22Rv1 (cell line): ENCODE data around the gene KIZ.
A peak's percentile ranks its signal among the peaks of the same experiment; 100 is the strongest.

Experiments used
- H3K27ac ChIP-seq: fragments of 450-650 bp; 2 replicates; pipeline ENCODE4 v1.5.1; 2017
- ZFX ChIP-seq: fragments of 450-650 bp; IDR thresholded peaks from 2 replicates; pipeline ENCODE4 v1.6.1; 2017; ENCODE audit warnings: antibody characterized with exemption, borderline replicate concordance
- TF ChIP-seq, protein P1 (sequence below): fragments of 450-650 bp; IDR thresholded peaks from 2 replicates; pipeline ENCODE4 v1.5.1; 2017; ENCODE audit warnings: mild to moderate bottlenecking

KIZ gene

DNA sequence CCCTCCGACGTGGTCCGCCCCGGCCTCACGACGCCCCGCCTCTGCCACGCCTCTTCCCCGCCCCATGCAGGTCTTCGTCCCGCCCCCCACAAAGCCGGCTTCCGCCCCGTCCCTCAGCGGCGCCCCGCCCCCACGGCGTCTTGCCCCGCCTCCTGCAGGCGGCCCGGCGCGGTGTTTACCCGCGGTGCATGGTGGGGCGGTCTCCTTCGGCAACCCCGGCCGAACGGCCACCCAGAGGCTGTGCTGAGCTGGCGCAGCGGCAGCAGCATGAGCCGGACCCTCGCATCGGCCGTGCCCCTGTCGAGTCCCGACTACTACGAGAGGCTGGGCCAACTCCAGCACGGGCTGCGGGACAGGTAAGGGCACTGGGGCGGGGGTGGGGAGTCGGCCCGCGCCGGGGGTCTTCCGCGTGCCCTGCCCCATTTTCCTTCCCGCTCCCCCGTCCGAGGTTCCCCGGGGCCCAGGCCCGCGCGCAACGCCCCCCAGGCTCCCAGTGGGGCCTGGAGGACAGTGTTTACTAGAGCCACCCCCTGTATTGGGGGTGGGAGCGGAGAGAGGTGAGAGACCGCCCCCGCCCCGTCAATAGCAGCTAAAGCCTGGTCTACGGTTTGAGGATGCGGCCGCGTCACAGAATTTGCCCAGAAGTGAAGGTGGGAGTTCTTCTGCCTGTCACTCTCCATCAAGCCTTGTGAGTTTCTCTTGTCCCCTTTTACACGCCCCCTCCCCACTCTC is at the start of gene KIZ:
TSS of gene KIZ (plus strand) at position 234 of the 732 bp plus-strand sequence. CDS start at position 268, 34 bp downstream.
- TF ChIP-seq ZFX = no peak
- TF ChIP-seq, protein P1, sequence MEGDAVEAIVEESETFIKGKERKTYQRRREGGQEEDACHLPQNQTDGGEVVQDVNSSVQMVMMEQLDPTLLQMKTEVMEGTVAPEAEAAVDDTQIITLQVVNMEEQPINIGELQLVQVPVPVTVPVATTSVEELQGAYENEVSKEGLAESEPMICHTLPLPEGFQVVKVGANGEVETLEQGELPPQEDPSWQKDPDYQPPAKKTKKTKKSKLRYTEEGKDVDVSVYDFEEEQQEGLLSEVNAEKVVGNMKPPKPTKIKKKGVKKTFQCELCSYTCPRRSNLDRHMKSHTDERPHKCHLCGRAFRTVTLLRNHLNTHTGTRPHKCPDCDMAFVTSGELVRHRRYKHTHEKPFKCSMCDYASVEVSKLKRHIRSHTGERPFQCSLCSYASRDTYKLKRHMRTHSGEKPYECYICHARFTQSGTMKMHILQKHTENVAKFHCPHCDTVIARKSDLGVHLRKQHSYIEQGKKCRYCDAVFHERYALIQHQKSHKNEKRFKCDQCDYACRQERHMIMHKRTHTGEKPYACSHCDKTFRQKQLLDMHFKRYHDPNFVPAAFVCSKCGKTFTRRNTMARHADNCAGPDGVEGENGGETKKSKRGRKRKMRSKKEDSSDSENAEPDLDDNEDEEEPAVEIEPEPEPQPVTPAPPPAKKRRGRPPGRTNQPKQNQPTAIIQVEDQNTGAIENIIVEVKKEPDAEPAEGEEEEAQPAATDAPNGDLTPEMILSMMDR = peak; percentile 34

GRCh38 chr20:21077809-21078345 is 48.0 kb upstream of the KIZ start:
- H3K27ac ChIP-seq = no peak overlapping the region
- TF ChIP-seq, protein P1 = no peak
- no peak for TF ChIP-seq ZFX

More for the DNA sequence above, at the start of gene KIZ:
- H3K27ac ChIP-seq = peak within 1 kb of the TSS; percentile 49

- TF ChIP-seq, protein P1 = no peak
- no peak overlapping the region for H3K27ac ChIP-seq
Observed at GRCh38 chr20:21082584-21082983, 43.3 kb upstream of the KIZ start.

GRCh38 chr20:21083825-21084325 is 42.0 kb upstream of the KIZ start:
- H3K27ac ChIP-seq = no peak overlapping the region
- TF ChIP-seq ZFX = no peak
- TF ChIP-seq, protein P1 = no peak

GRCh38 chr20:21087862-21088540 is 37.9 kb upstream of the KIZ start:
- TF ChIP-seq ZFX = no peak
- TF ChIP-seq, protein P1 = no peak

DNA sequence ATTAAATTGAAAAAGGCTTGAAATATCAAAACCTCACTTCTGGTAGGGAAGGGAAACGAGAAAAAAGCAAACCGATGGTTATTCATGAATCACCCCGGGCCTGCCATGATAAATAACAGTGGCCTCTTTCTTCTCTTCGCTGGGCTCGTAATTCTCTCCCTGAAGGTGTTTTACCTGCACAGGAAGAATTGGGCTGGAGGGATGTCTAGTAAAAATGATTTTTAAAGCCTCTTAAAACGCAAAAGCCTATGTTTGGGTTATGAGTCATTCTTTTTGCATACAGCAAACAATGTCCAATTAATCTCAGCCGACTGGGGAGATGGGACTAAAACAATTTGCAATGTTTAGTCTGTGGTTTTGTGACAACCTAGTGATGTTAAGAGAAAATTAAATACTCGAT is 36.5 kb upstream of the KIZ start:
- no peak overlapping the region for H3K27ac ChIP-seq
- TF ChIP-seq, protein P1 = no peak
- TF ChIP-seq ZFX = no peak

More at GRCh38 chr20:21087862-21088540, 37.9 kb upstream of the KIZ start:
- no peak overlapping the region for H3K27ac ChIP-seq

GRCh38 chr20:21090111-21090618 is 35.7 kb upstream of the KIZ start:
- TF ChIP-seq, protein P1 = no peak
- TF ChIP-seq ZFX = no peak
- H3K27ac ChIP-seq = no peak overlapping the region
